Measurements from ENCODE around the gene PBX4.

PBX4 gene

DNA sequence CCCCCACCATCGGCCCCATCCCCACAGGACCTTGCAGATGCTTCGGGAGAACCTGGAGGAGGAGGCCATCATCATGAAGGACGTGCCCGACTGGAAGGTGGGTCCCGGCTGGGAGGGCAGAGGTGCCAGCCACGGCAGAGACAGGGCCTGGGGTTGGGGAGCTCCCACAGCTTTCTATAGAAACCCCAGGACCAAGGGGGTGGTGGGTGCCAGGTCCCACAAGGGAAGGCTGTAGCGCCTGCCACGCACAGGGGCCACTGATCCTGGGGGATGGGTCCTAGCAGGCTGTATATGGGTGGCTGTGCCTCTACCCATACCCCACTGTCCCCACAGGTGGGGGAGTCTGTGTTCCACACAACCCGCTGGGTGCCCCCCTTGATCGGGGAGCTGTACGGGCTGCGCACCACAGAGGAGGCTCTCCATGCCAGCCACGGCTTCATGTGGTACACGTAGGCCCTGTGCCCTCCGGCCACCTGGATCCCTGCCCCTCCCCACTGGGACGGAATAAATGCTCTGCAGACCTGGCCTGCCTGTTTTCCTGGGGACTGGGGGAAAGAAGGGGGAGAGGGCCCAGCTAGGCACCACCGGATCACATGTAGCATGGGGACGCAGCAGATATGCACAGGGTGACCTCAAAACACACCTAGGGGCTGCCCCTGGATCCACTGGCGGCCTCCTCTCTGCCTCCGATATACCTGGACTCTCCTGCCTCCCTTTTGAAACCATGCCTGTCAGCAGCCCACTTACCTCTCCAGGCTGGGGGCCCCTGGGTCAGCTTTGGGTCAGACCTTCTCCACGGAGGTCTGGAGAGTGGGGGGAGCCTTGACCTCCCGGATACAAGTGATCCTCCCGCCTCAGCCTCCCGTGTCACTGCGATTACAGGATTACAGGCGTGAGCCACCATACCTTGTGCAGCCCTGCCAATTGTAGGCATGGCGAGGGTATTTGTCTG is 90.5 kb downstream of the PBX4 start:
- no peak for DNase-seq (ENCODE audit: low read depth, low spot score)

DNA sequence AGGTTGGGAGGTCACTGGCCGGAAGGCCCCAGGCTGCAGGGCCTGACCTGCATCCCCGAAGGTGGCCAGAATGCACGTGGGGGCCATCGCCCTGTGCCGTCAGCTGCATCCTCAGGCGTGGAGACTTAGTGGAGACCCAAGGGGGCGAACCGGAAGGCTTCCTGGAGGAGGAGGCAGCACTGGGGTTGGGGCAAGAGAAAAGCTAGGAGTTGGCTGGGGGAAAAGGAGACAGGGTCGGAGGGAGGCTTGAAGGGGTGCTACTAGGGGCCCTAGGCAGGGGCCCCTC is 91.2 kb downstream of the PBX4 start:
- no peak for DNase-seq (ENCODE audit: low read depth, low spot score)

DNA sequence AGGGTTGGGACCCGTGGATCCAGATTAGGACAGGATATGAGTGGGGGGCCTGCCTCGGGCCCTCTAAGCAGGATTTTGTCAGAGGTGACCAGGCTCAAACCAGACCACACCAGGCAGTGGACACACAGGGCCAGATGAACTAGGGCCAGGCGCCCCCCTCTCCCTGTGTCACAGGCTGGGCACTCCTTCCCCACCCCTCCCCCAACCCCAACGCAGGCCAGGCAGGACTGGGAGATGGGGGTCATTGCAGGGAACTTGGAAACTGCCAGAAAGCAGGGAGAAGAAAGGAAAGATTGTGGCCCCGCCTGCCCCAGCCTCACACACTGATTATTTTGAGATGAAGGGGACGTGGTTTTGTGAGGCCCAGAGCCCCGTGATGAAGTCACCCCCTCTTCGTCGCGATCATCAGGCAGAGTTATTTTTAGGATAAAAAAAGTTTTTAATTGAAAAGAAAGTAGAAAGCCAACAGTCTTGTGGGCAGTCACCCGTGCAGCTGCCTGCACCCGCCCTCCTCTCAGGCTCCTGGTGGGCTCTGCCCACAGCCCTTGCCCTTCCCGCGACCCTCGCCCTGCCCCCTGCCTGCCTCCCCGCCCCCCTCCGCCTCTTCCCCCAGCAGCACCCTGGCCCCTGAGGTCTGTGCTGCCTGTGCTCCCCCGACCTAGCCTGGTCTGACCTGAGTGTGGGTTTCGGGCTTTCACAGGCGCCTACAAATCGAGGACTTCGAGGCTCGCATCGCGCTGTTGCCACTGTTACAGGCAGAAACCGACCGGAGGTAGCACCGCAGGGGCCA is 91.7 kb downstream of the PBX4 start:
- DNase-seq (ENCODE audit: low read depth, low spot score), result no peak

DNA sequence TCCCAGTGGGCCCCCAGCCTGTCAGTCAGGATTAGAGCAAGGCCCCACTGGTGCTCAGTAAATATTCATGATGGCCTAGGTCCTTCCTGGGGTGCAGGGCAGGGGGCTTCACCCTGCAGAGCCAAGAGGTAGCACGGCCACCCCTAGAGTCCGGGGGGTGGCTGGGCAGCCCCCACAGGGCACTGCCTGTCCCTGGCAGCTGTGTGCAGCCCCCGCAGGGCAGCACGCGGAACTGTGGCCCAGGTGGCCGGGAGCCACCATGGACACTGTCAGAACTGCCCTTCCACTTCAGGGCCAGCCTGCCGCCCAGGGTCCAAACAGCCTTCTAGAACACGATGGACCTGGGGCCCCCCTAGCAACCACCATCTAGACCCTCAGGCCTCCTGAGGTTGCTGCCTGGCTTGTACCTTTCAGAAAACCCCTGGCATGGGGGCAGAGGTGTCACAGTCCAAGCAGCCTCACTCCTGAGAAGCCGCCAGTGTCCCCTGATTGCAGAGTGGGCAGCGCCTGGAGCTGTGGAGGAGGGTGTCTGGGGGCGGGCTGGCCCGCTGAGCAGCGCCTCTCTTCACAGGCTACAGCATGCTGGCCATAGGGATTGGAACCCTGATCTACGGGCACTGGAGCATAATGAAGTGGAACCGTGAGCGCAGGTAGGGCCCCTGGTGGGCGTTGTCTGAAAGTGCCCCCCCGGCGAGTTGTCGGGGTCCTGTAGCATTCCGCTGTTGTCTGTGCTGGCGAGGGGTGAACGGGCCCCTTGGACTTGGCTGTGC is 92.7 kb downstream of the PBX4 start:
- DNase-seq (ENCODE audit: low read depth, low spot score), result no peak

DNA sequence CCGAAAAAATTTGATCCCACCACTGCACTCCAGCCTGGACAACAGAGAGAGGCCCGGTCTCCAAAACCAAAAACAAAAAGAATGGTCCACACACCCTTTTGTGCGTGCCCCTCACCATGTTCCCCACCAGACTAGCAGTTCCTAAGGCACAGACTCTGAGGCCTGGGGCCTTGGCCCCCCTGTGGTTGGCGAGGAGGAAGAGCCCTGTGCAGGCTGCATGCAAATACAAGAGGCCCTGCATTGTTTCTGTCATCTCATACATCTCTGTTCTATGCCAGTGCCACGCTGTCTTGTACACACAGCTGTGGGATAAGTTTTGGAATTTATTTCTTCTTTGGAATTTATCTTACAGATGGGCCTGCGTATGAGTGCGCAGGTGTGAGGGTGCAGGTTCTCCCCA is 94.4 kb downstream of the PBX4 start:
- DNase-seq (ENCODE audit: low read depth, low spot score), result no peak

DNA sequence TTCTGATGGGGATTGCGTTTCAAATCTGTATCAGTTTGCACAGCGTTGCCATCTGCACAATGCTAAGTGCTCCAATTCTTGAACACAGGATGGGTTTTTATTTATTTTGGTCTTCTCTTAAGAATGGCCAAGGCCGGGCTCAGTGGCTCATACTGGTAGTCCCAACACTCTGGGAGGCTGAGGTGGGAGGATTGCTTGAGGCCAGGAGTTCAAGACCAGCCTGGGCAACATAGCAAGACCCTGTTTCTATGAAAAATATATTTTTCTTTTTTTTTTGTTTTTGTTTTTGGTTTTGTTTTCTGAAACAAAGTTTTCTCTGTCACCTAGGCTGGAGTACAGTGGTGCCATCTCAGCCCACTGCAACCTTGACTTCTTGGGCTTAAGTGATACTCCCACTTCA is 95.3 kb downstream of the PBX4 start:
- DNase-seq (ENCODE audit: low read depth, low spot score), result no peak

DNA sequence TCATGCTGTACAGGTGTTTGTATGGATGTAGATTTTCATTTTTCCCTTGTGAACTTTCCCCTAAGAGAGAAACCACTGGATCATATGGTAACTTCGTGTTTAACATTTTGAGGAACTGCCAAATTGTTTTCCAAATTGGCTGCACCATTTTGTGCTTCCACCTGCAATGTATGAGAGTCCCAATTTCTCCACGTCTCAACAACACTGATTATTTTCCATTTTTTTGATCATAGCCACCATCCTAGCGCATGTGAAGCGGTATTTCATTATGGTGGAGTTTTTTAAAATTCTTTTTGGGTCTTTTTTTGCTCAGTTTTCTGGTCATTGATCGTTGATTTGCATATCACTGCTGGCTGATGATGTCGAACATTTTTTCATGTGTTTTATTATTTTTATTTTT is 97.5 kb downstream of the PBX4 start:
- no peak for DNase-seq (ENCODE audit: low read depth, low spot score)

DNA sequence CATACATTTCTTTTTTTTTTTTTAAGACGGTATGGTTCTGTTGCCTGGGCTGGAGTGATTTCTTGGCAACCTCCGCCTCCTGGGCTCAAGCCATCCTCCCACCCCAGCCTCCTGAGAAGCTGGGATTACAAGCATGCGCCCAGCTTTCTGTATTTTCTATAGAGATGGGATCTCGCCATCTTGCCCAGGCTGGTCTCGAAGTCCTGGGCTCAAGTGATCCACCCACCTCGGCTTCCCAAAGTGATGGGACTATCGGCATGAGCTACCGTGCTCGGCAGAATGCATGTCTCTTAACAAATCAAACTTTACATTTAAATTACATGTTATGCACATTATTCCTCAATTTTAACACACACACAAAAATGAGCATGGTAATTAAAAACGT is 101.3 kb downstream of the PBX4 start:
- no peak for DNase-seq (ENCODE audit: low read depth, low spot score)

DNA sequence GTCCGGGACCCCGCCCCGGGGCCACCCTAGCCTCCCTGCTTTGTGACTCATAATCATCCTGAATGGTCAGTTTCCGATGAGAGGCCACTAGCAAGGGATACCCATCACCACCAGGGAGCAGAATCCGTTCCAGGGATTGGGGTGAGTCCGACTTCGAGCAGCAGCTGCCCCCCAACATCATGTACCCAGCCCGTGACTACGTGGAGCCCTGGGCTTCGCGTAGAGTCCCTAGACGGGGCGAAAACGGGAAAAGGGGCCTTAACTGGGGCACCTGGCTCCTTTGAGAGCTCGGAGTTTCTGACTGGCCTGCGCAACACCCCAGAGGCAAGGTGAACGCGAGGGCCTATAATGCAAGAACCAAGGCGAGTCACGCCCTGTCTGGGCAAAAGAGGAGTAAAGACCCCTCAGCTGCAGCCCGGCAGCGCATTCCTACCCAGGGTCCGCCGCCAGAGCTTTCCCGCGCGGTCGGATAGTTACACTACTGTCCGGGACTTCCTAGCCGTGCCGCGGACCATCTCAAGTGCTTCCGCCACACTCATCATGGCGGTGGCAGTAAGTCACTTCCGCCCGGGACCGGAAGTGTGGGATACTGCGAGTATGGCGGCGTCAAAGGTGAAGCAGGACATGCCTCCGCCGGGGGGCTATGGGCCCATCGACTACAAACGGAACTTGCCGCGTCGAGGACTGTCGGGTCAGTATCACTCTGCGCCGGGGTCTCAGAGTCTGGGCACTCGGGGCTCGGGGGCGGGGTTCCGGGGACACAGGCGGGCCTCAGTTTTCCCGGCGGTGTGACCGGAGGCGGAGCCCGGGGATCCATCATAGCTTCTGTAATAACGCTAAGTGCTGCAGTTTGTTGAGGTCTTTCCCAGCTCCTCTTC is 102.6 kb downstream of the PBX4 start, which contains the start of gene NDUFA13:
NDUFA13 (plus strand) TSS at position 584 of the 878 bp plus-strand sequence; CDS start at position 598, 14 bp downstream.
- peak; percentile 91 for DNase-seq (ENCODE audit: low read depth, low spot score)

DNA sequence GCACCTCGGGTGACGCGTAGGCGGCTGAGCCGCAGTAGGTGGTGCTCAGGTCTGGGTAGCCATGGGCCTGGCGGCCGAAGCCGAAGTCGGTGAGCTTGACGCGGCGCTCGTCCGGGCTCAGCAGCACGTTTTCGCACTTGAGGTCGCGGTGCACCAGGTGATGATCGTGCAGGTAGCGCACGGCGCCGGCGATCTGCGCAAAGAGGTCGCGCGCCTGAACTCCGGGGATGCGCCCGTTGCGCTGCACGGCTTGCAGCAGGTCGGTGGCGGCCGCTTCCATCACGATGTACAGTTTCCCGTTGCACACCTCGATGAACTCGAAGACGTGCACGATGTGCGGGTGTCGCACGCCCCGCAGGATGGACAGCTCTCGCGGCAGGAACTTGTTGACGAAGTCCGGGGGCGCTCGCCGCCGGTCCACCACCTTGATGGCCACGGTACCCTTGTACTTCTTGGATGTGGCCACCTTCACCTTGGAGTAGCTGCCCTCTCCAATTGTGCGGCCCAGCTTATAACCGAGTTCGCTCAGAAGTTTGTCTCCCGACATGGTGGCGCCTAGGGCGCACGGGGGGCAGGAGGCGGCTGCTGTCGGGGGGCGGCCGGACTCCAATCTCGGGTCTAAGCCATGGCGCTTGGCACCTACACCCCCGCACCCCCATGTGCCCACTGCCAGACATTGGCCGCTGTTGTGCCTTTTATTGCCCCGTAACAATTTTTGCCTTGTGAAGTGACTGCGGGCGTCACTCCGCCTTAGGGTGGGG is 103.4 kb downstream of the PBX4 start, which contains the start of gene TSSK6:
TSSK6 (minus strand) TSS at position 668 of the 761 bp plus-strand sequence; CDS start at position 547, 121 bp downstream.
- no peak for DNase-seq (ENCODE audit: low read depth, low spot score)

DNA sequence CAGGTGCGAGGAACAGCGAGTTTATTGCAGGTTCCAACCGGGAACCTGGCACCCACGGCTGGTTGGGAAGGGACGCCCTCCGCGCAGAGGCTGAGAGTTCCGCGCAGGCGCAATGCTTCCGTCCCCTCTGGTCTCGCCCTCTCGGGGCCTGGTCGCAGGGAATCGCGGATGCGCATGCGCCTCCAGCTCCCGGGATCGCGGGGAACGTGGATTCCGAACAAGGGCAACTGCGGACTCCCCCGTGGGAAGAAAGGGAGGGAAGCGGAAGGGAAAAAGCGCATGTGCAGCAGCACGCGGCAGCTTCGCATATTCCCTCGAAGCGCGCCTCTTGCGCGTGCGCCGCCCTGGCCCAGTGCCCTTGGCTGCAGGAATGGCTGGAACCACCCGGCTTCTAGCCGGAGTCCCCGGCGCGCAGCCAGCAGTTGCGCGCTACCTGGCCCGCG is 104.3 kb downstream of the PBX4 start:
- no peak for DNase-seq (ENCODE audit: low read depth, low spot score)

DNA sequence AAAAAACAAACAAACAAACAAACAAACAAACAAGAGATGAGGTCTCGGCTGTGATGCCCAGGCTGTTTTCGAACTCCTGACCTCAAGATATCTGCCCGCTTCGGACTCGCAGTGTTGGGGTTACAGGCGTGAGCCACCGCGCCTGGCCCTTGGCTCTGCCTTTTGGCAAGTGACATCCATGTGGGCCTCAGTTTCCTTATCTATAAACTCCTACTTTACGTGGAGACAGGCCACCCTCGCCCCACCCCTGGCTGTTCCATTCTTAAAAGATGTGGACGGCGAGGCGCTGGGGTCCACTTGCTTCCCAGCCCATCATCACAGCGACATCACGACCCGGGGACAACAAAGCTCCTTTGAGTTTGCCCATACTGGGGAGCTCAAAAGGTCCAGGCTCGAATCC is 104.8 kb downstream of the PBX4 start:
- DNase-seq (ENCODE audit: low read depth, low spot score), result no peak
